Prostate gland (tissue), 2 donors: ENCODE measurements around the gene GNLY. TPM values are rescaled to one million over a fixed set of nuclear protein-coding genes. Genes with fewer than 3 reads are reported as not detected.

ENCODE experiments used
- DNase-seq: peaks from one replicate; pipeline ENCODE4 v3.0.0-alpha.2; 2019; ENCODE audit warnings: low spot score
- H3K27ac ChIP-seq, 2 donors: fragments of 200-600 bp; sonication (generic); 2 replicates each; pipeline ENCODE4 v1.5.1; 2017 to 2019
- H3K27me3 ChIP-seq: fragments of 200-600 bp; sonication (generic); replicated peaks from 2 replicates; pipeline ENCODE4 v1.5.1; 2019; ENCODE audit not compliant: insufficient read depth
- H3K36me3 ChIP-seq, 2 donors: fragments of 200-600 bp; sonication (generic); 1 replicate in 1 of 2; 2 replicates in 1 of 2; pipeline versions ENCODE4 v1.5.1 to v1.8.1; 2017 to 2019
- H3K4me1 ChIP-seq: fragments of 200-600 bp; sonication (generic); replicated peaks from 2 replicates; pipeline ENCODE4 v1.5.1; 2019
- H3K4me3 ChIP-seq, 2 donors: fragments of 200-600 bp; sonication (generic); 2 replicates each; pipeline ENCODE4 v1.5.1; 2017 to 2019
- H3K9me3 ChIP-seq: fragments of 200-600 bp; sonication (generic); 2 replicates; pipeline ENCODE4 v1.5.1; 2017
- POLR2A ChIP-seq: fragments of 450-650 bp; IDR thresholded peaks from one replicate; pipeline ENCODE4 v1.6.1; 2016; ENCODE audit warnings: antibody characterized with exemption, mild to moderate bottlenecking
- POLR2AphosphoS5 ChIP-seq: sonication (generic); formaldehyde crosslinking; IDR thresholded peaks from one replicate; pipeline ENCODE4 v1.6.1; 2017; ENCODE audit warnings: antibody characterized with exemption
- WGBS: methylation state at CpG from one replicate; pipeline ENCODE4 v1.1.5; 2018; 5-methylcytosine and 5-hydroxymethylcytosine counted together
- intact Hi-C: fragments of 100-400 bp; cut with DNase I; formaldehyde crosslinking; loops from one replicate; pipeline ENCODE4 v1.14.2; 2022
- total RNA-seq, 2 donors: library from RNA; depleted of rRNA; stranded (reverse); fragments of >200 nt; gene quantifications; one replicate each; pipeline ENCODE4 v1.1.0, GENCODE V29; 2016
- TF ChIP-seq, protein P1 (sequence below), 4 experiments: fragments of 200-600 bp in 2 of 4; fragments of 450-650 bp in 2 of 4; sonication (generic) in 2 of 4; IDR thresholded peaks; 1 replicate in 3 of 4; 2 replicates in 1 of 4; pipeline ENCODE4 v1.5.1; 2016 to 2019; ENCODE audit warnings: antibody characterized with exemption in 4 of 4, mild to moderate bottlenecking in 2 of 4, moderate library complexity in 2 of 4

Gene GNLY
- total RNA-seq, 2 donors from 2014 or later = 0.36 to 0.68 TPM

DNA sequence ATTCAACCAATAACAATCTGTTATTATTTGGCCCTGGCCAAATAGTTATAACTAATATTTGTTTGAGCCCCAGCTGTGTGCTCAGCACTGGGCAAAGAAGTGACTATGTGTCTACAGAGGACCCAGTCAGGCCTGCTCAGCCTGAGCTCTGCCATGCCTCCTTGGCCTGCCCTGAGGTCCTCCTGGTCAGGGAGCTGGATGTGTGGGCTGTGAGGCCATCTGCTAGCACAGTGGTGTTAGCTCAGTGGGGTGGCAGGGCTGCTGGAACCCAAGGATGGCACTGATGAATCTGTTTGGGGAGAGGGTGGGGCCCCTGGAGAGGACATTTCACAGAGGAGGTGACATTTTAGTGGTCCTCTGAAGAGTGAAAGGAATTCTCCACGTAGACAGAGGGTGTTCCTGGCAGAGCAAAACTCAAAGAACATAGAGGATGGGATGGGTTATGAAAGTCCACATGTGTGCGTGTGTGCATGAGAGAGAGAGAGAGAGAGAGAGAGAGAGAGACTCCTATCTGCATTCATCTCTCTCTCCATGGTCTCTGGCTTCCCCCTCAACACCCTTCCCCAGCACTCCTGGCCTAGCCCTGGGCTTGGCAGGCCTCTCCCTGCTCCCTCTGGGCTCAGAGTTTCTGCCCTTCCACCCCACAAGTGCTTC is 38.4 kb downstream of the GNLY start:
- no peaks in the 10 kb centered on the region for H3K9me3 ChIP-seq
- WGBS = 84% methylated on average over 2 of the region's 2 CpGs
- intact Hi-C loops = loop anchor here (2.0 to 10.0 kb wide), 3 partner anchors 44 to 342 kb away; partner anchors contain the start of gene ST3GAL5
- TF ChIP-seq, protein P1, sequence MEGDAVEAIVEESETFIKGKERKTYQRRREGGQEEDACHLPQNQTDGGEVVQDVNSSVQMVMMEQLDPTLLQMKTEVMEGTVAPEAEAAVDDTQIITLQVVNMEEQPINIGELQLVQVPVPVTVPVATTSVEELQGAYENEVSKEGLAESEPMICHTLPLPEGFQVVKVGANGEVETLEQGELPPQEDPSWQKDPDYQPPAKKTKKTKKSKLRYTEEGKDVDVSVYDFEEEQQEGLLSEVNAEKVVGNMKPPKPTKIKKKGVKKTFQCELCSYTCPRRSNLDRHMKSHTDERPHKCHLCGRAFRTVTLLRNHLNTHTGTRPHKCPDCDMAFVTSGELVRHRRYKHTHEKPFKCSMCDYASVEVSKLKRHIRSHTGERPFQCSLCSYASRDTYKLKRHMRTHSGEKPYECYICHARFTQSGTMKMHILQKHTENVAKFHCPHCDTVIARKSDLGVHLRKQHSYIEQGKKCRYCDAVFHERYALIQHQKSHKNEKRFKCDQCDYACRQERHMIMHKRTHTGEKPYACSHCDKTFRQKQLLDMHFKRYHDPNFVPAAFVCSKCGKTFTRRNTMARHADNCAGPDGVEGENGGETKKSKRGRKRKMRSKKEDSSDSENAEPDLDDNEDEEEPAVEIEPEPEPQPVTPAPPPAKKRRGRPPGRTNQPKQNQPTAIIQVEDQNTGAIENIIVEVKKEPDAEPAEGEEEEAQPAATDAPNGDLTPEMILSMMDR (IDR thresholded peaks at IDR 0.05) = no peak
- TF ChIP-seq POLR2A (no peak), POLR2AphosphoS5 (no peak)
- H3K36me3 ChIP-seq = no peaks in the 10 kb centered on the region
- H3K27me3 ChIP-seq = no peaks in the 10 kb centered on the region
- no peak overlapping the region for H3K27ac ChIP-seq
- H3K4me3 ChIP-seq = no peak overlapping the region
- no peaks in the 10 kb centered on the region for H3K4me1 ChIP-seq
- no peak for DNase-seq

DNA sequence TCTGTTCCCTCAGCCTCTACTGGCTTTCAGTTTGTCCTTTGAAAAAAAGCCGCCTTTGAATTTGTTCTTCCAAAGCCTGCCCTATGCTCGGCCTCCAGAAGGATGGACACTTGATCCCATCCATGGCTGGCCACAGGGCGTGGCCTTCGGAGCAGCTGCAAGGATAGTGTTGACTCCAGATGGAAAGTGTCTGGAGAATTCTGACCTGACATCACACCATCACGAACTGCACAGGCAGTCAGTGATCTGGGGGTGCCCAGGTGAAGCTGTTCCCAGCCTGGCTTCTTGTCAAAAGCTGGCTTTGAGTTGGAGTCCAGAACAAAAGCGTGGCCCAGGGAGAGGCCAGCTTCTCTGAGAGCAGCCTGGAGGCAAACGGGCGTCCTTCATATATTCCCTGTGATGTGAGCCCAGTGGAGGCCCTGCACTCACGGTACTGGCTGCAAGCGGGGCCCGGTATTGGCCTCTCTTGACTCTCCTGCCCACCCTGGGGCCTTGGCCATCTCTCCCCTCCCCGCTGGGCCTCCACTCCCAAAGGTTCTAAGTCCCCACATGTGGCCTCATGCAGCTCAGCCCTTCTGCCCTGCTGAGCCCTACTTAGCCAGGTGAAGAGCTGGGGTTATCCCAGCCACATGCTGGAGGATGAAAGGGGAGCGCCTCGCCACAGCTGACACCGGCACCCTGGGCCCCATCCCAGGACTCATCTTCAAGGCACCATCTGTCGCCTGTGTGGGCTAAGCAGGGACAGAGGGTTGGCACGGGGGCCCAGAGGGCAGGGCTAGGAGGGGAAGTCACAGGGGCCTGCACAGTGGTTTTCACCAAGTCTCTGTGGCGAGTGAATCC is 39.2 kb downstream of the GNLY start:
- TF ChIP-seq POLR2A (no peak), POLR2AphosphoS5 (no peak)
- TF ChIP-seq, protein P1 (IDR thresholded peaks at IDR 0.05) = no peak
- WGBS = 92% methylated on average over 17 of the region's 18 CpGs
- Histone ChIP-seq H3K9me3 (no peaks in the 10 kb centered on the region), H3K27ac (no peak overlapping the region), H3K4me3 (no peak overlapping the region), H3K4me1 (no peaks in the 10 kb centered on the region), H3K36me3 (no peaks in the 10 kb centered on the region), H3K27me3 (no peaks in the 10 kb centered on the region)
- intact Hi-C loops = loop anchor here (2.0 to 10.0 kb wide), 3 partner anchors 43 to 341 kb away; partner anchors contain the start of gene ST3GAL5
- DNase-seq = no peak

DNA sequence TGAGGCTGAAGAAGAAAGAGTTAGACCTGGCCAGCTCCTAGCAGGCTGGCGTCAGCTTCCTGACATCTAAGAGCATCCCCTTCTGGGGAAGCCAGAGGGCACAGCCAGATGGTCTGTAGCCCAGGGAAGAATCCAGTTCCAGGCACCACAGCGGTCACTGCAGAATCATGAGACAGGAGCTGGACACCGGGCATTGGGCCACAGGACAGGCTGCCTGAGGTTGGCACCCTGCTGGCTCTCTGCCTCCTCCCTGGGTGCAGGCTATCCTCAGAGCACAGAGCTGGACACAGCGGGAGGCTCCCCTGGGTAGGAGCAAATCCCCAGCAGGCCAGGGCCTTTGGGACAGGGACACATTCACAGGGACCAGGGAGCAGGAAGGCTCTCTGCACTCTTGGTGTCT is 39.9 kb downstream of the GNLY start:
- TF ChIP-seq POLR2A = no peak
- Histone ChIP-seq H3K4me3 (no peak overlapping the region), H3K9me3 (no peaks in the 10 kb centered on the region), H3K4me1 (no peaks in the 10 kb centered on the region), H3K27ac (no peak overlapping the region), H3K27me3 (no peaks in the 10 kb centered on the region), H3K36me3 (no peaks in the 10 kb centered on the region)
- intact Hi-C loops = loop anchor here (10.0 kb wide), 2 partner anchors 151 to 341 kb away; partner anchors contain the start of gene ST3GAL5
- no peak for DNase-seq
- WGBS = 92% methylated on average over 4 of the region's 4 CpGs

DNA sequence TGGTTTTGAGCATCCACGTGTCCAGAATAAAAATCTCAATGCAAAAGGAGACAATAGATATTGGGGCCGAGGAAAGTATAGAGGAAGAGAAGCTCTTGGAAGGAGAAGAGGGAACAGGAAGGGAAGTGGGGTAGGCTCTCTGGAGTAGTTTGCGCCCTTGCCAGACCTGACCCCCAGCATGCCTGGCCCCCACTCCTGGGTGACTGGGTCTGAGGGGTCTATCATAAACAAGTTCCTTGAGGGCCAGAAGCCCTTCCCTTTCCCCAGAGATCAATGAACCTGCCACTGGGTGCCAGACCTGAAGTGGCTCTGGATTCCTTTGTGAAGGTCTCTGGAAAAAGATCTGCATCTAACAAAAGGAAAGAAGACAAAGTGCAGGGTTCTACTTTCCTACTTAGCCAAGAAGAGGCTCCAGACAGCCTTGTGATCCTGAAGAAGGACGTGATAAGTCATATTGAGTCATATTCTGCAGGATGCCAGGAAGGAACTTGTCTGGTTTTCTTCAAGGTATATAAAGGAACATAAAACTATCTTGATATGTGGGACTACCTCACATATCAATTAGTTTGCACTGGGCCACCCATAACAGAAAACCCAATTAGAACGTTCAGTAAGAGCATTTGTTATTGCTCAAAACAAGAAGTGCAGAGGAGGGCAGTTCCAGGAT is 40.9 kb downstream of the GNLY start:
- no peaks in the 10 kb centered on the region for H3K36me3 ChIP-seq
- TF ChIP-seq, protein P1 (IDR thresholded peaks at IDR 0.05) = no peak
- TF ChIP-seq POLR2A (no peak), POLR2AphosphoS5 (no peak)
- 85% methylated on average over 5 of the region's 5 CpGs for WGBS
- intact Hi-C loops = loop anchor here (5.0 to 10.0 kb wide), 3 partner anchors 62 to 340 kb away; partner anchors contain the start of gene ST3GAL5
- no peak overlapping the region for H3K27ac ChIP-seq
- H3K4me1 ChIP-seq = peaks cover 1% of the 10 kb centered on the region
- no peaks in the 10 kb centered on the region for H3K27me3 ChIP-seq
- DNase-seq = no peak
- no peaks in the 10 kb centered on the region for H3K9me3 ChIP-seq
- no peak overlapping the region for H3K4me3 ChIP-seq

DNA sequence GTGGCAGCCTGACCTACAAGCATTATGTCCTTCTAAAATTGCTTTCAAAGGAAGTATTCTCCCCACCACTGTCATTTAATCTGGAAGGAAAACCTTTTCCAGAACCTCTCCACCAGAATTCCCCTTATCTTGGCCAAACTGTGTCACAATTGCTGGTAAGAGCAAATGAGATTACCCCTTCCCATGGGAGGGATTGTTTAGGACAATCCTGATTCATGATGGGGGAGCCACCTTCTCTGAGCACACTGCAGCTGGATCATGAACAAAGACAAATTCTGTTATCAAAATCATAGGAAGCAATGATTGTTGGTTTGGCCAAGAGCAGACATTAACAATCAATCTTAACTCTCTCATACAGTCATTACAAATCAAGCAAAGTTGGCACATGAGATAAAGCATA is 41.5 kb downstream of the GNLY start:
- no peak overlapping the region for H3K27ac ChIP-seq
- H3K36me3 ChIP-seq = no peaks in the 10 kb centered on the region
- no peak overlapping the region for H3K4me3 ChIP-seq
- H3K9me3 ChIP-seq = no peaks in the 10 kb centered on the region
- intact Hi-C loops = loop anchor here (5.0 to 10.0 kb wide), 3 partner anchors 62 to 339 kb away; partner anchors contain the start of gene ST3GAL5
- H3K4me1 ChIP-seq = peaks cover 4% of the 10 kb centered on the region
- no peak for DNase-seq
- no peak for TF ChIP-seq POLR2A
- TF ChIP-seq POLR2AphosphoS5 = no peak
- TF ChIP-seq, protein P1 (IDR thresholded peaks at IDR 0.05) = no peak
- no peaks in the 10 kb centered on the region for H3K27me3 ChIP-seq
